Hepatocyte (in vitro differentiated cells): Measurements from ENCODE around the gene IL20RB. TPM values are rescaled to one million over a fixed set of nuclear protein-coding genes. Genes with fewer than 3 reads are reported as not detected.

Experiments used
- DNase-seq: peaks from one replicate; pipeline ENCODE4 v3.0.0-alpha.2; 2016; ENCODE audit warnings: low spot score
- H2AFZ ChIP-seq: fragments of 200-600 bp; sonication (generic); 2 replicates; pipeline ENCODE4 v1.6.0; 2016; ENCODE audit warnings: antibody characterized with exemption, mild to moderate bottlenecking
- H3K27ac ChIP-seq: fragments of 200-600 bp; sonication (generic); 2 replicates; pipeline ENCODE4 v1.5.1; 2016; ENCODE audit warnings: mild to moderate bottlenecking
- H3K27me3 ChIP-seq: fragments of 200-600 bp; sonication (generic); 2 replicates; pipeline ENCODE4 v1.6.1; 2016
- H3K36me3 ChIP-seq: fragments of 200-600 bp; sonication (generic); replicated peaks from 2 replicates; pipeline ENCODE4 v1.5.1; 2016; ENCODE audit warnings: low read depth; ENCODE audit not compliant: insufficient read depth
- H3K4me1 ChIP-seq: fragments of 200-600 bp; sonication (generic); 2 replicates; pipeline ENCODE4 v1.5.1; 2016; ENCODE audit warnings: mild to moderate bottlenecking, moderate library complexity; ENCODE audit not compliant: insufficient read depth
- H3K4me2 ChIP-seq: fragments of 200-600 bp; sonication (generic); 2 replicates; pipeline ENCODE4 v1.6.0; 2016
- H3K4me3 ChIP-seq: fragments of 200-600 bp; sonication (generic); 2 replicates; pipeline ENCODE4 v1.5.1; 2016; ENCODE audit warnings: mild to moderate bottlenecking
- H3K79me2 ChIP-seq: fragments of 200-600 bp; sonication (generic); 2 replicates; pipeline ENCODE4 v1.6.0; 2017; ENCODE audit warnings: mild to moderate bottlenecking
- H3K9me2 ChIP-seq: fragments of 200-600 bp; sonication (generic); replicated peaks from 2 replicates; pipeline ENCODE4 v1.6.0; 2017; ENCODE audit warnings: mild to moderate bottlenecking; ENCODE audit not compliant: insufficient read depth
- H3K9me3 ChIP-seq: fragments of 200-600 bp; sonication (generic); 2 replicates; pipeline ENCODE4 v1.5.1; 2016; ENCODE audit warnings: low read depth, mild to moderate bottlenecking
- H4K20me1 ChIP-seq: fragments of 200-600 bp; sonication (generic); 2 replicates; pipeline ENCODE4 v1.6.0; 2016; ENCODE audit warnings: mild to moderate bottlenecking; ENCODE audit not compliant: insufficient read depth, poor library complexity, severe bottlenecking
- CTCF ChIP-seq: fragments of 200-600 bp; sonication (generic); IDR thresholded peaks from 2 replicates; pipeline ENCODE4 v1.5.1; 2016; ENCODE audit warnings: antibody characterized with exemption, mild to moderate bottlenecking; ENCODE audit not compliant: poor library complexity
- EZH2 ChIP-seq: fragments of 200-600 bp; sonication (generic); IDR thresholded peaks from 2 replicates; pipeline ENCODE4 v1.6.1; 2016; ENCODE audit warnings: antibody characterized with exemption, mild to moderate bottlenecking, borderline replicate concordance
- EZH2phosphoT487 ChIP-seq: fragments of 200-600 bp; sonication (generic); IDR thresholded peaks from one replicate; pipeline ENCODE4 v1.6.1; 2018; ENCODE audit warnings: antibody characterized with exemption, mild to moderate bottlenecking, low read depth, moderate library complexity; ENCODE audit not compliant: unreplicated experiment, severe bottlenecking
- WGBS: methylation state at CpG from one replicate; pipeline ENCODE4 v1.1.6; 2016; ENCODE audit warnings: low lambda C conversion rate; ENCODE audit errors: missing lambda C conversion rate; 5-methylcytosine and 5-hydroxymethylcytosine counted together
- polyA plus RNA-seq: library from polyadenylated mRNA; unstranded; fragments of >200 nt; fragmentation: Nextera tagmentation; extraction: Ambion mirVana; gene quantifications from 2 replicates; pipeline ENCODE4 v1.2.1, GENCODE V29; 2016
- total RNA-seq: library from RNA; depleted of rRNA; stranded (reverse); fragments of >200 nt; gene quantifications from 2 replicates; pipeline ENCODE4 v1.2.3, GENCODE V29; 2014

Gene IL20RB
- total and polyA plus RNA-seq, 2 experiments from 2014 or later: 0.50 to 0.59 TPM

DNA sequence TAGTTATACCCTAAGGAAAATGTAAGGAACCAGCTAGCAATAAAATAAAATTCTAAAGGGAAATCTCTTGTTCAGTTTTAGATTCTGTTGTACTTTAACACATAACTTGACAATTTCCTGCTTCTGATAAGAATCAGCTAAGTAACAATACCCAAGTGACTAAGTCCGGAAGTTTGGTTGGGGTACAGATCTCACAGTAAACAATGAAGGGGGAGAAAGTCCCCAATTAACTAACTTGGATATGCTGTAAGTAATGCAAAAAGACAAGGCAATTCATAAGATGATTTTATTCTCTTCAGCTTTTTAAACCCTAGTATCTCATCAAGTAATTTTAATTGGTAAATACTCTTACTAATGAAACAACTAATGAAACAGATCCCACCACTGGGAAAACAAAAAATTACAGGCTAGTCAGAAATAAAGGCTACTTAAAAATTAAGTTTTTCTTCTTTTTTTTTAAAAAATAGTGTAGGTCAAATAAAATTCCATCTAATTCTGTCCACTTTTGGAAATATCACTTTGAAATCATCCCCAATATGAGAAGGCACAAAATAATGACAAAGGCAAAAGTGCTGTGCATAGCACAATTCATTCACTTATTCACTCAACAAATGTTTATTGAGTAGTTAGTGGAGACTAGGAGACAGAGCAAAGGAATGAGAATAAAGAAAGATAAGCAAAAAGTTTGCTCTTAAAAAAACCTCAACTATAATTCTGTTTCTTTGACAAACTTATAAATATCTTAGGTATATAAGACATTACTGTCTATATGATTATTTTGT, 37.8 kb upstream of the IL20RB start:
- DNase-seq: no peak
- Histone ChIP-seq H4K20me1 (peaks cover 9% of the 10 kb centered on the region), H3K27ac (no peak overlapping the region), H2AFZ (no peak overlapping the region), H3K79me2 (peaks cover 97% of the 10 kb centered on the region), H3K4me3 (no peak overlapping the region), H3K4me2 (no peak overlapping the region), H3K27me3 (no peaks in the 10 kb centered on the region), H3K4me1 (peaks cover 4% of the 10 kb centered on the region), H3K9me3 (no peaks in the 10 kb centered on the region), H3K9me2 (no peaks in the 10 kb centered on the region), H3K36me3 (peaks cover 4% of the 10 kb centered on the region)
- WGBS: 66% methylated on average over 1 of the region's 1 CpG
- no peak for TF ChIP-seq EZH2
- no peak for TF ChIP-seq EZH2phosphoT487

DNA sequence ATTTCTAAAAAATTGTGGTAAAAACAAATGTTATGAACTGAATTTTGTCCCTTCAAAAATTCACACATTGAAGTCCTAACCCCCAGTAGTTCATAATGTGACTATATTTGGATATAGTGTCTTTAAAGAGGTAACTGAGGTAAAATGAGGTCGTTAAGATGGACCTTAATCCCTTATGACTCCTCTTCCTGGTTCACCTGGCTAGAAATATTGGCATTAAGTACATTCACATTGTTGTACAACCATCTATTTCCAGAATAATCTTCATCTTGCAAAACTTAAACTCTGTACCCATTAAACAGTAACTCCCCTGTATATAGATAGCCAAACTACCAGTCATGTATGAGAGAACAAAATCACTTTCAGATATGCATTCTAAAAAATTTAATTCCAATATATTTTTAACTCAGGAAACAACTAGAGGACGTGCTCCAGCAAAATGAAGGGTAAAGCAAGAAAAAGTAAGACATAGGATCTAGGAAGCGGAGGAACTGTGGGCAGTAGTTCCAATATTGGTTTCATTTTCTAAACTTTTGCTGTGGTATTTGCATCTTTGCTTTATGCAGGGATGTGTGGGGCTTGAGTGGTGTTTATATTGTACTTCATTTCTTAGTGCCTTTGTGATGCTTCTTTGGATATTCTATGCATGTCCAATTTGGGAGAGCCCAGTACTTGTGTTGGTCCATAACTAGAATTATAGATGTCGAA, 36.7 kb upstream of the IL20RB start:
- peaks cover 4% of the 10 kb centered on the region for H3K36me3 ChIP-seq
- H3K9me2 ChIP-seq: no peaks in the 10 kb centered on the region
- no peak overlapping the region for H2AFZ ChIP-seq
- H3K4me2 ChIP-seq: no peak overlapping the region
- no peak for DNase-seq
- 96% methylated on average over 4 of the region's 4 CpGs for WGBS
- H3K4me3 ChIP-seq: no peak overlapping the region
- TF ChIP-seq CTCF (no peak), EZH2 (no peak), EZH2phosphoT487 (no peak)
- peaks cover 16% of the 10 kb centered on the region for H4K20me1 ChIP-seq
- H3K79me2 ChIP-seq: peaks cover 96% of the 10 kb centered on the region
- no peaks in the 10 kb centered on the region for H3K9me3 ChIP-seq
- peaks cover 4% of the 10 kb centered on the region for H3K4me1 ChIP-seq
- no peak overlapping the region for H3K27ac ChIP-seq
- no peaks in the 10 kb centered on the region for H3K27me3 ChIP-seq

GRCh38 chr3:136925425-136926190, 32.2 kb upstream of the IL20RB start:
- Histone ChIP-seq H3K27me3 (no peaks in the 10 kb centered on the region), H3K9me2 (no peaks in the 10 kb centered on the region), H3K4me1 (no peaks in the 10 kb centered on the region), H3K27ac (no peak overlapping the region), H3K4me2 (no peak overlapping the region), H3K4me3 (no peak overlapping the region), H3K79me2 (peaks cover 85% of the 10 kb centered on the region), H2AFZ (no peak overlapping the region), H3K36me3 (no peaks in the 10 kb centered on the region), H3K9me3 (no peaks in the 10 kb centered on the region), H4K20me1 (peaks cover 11% of the 10 kb centered on the region)
- no peak for DNase-seq
- TF ChIP-seq EZH2phosphoT487: no peak
- TF ChIP-seq EZH2: no peak
- 84% methylated on average over 7 of the region's 7 CpGs for WGBS

DNA sequence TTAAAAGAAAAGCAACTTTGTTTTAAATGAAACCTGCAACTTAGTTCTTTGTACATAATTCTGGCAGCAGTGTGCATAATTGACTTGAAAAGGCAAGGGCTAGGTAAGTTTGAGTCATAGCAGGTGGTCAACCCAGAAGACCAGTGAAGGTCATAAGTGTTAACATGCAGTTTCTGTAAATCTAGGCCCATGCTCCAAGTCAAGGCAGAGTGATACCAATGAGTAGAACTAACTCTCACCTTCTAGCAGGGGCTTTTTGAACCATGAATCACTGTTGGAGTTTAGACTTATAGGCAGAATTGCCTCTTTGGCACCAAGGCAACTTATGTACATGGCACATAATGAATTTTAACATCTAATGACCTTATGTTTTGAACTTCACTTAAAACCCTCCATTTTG, 29.5 kb upstream of the IL20RB start:
- peaks cover 67% of the 10 kb centered on the region for H3K79me2 ChIP-seq
- H2AFZ ChIP-seq: no peak overlapping the region
- peaks cover 11% of the 10 kb centered on the region for H4K20me1 ChIP-seq
- H3K27ac ChIP-seq: no peak overlapping the region
- H3K4me2 ChIP-seq: no peak overlapping the region
- no peaks in the 10 kb centered on the region for H3K4me1 ChIP-seq
- no peaks in the 10 kb centered on the region for H3K36me3 ChIP-seq
- H3K27me3 ChIP-seq: no peaks in the 10 kb centered on the region
- no peak overlapping the region for H3K4me3 ChIP-seq
- H3K9me3 ChIP-seq: no peaks in the 10 kb centered on the region
- no peaks in the 10 kb centered on the region for H3K9me2 ChIP-seq
- no peak for DNase-seq
- TF ChIP-seq EZH2 (no peak), EZH2phosphoT487 (no peak), CTCF (no peak)
